Limb (tissue), 2 donors: ENCODE measurements around the gene SH3BP2.

Source experiments
- DNase-seq, 2 donors: peaks; one replicate each; pipeline ENCODE4 v3.0.0-alpha.2; 2016; ENCODE audit errors: extremely low spot score in 2 of 2

Gene SH3BP2

DNA sequence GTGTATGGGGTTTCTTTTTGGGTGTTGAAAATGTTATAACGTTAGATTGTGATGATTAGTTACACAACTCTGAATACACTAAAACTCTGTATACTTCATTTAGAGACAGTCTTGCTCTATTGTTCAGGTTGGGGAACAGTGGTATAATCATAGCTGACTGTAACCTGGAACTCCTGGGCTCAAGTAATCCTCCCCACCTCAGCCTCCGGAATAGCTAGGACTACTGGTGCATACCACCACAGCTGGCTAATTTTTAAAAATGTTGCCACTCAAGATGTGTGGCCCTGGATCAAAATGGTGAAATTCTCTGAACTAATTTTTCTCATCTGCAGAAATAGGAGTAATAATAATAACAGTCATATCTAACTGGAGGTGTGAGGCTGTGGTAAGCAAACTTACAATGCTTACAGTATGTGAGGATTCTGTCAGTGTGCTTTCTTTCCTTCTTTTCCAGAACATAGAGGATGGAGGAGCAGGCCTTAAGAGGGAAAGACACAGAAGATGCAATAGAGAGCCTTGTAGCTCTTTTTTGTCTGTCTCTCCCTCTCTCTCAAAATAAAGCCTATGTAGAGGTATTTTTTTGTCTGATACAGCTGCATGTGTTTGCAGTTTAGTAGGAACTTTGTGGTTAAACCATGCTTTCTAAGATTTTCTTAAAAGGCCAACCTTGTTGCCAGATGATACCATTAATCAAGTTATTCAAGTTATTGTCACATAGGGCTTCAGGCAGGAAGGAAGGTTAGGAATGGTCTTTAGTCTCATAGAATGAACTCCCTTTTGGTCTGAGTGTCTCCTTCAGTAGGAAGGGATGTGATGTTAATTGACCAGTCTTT is 58.3 kb downstream of the SH3BP2 start:
- DNase-seq, result no peak

DNA sequence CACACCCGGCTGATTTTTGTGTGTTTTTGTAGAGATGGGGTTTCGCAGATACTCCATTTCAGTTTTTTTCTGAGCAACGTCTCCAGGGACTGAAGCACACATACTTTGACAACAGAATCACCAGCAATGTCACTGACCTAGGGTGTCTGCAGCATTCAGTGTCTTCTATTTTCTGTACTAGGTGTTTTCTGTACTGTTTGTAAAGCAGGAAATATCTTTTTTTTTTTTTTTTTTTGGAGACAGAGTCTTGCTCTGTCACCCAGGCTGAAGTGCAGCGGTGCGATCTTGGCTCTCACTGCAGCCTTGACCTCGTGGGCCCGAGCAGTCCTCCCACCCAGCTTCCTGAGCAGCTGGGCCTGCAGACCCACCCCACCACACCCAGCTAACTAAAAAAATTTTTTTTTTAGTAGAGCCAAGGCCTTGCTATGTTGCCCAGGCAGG is 59.6 kb downstream of the SH3BP2 start:
- DNase-seq, result no peak

DNA sequence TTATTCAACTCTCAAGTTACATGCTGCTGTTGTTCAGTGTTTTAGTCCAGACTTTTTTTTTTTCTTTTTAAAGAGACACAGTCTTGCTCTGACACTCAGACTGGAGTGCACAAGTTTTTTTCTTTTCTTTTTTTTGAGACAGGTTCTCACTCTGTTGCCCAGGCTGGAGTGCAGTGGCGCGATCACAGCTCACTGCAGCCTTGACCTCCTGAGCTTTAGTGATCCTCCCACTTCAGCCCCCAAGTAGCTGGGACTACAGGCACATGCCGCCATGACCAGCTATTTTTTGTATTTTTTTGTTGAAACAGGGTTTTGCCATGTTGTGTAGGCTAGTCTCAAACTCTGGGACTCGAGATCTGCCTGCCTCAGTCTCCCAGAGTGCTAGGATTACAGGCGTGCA is 62.7 kb downstream of the SH3BP2 start:
- no peak for DNase-seq

DNA sequence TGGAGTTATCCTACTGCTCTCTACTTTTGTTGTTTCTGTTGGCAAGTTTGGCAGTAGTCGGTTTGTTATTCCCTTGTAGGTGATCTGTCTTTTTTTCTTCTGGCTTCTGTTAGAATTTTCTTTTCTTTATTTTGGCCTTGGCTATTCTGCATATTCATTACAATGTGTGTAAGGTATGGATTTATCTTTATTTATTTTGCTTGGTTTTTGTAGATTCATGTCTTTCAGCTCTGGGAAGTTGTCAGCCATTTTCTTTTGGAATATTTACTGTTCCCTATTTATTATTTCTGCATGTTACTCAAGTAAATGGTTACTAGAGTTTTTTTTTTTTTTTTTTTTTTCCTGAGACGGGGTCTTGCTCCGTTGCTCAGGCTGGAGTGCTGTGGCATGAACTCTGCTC is 63.4 kb downstream of the SH3BP2 start:
- no peak for DNase-seq

DNA sequence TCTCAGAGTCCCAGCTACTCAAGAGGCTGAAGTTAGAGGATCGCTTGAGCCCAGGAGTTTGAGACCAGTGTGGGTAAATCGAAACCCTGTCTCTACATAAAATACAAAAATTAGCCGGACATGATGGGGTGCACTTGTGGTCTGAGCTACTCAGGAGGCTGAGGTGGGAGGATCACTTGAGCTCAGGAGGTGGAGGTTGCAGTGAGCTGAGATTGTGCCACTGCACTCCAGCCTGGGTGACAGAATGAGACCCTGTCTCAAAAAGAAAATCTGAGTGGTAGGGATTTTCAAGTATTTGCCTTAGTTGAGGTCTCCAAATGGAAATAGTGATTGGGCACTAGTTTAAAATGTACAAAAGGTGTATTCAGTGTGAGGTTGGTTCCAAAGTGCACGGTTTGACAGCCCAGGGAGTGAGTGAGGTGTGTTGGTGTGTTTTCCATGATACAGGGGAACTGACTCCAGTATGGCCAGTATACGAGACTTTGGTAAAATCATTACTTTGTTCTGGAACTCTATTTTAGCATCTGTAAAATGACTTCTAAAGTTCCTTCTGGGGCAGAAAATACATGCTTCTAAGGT is 64.6 kb downstream of the SH3BP2 start:
- DNase-seq, result no peak

DNA sequence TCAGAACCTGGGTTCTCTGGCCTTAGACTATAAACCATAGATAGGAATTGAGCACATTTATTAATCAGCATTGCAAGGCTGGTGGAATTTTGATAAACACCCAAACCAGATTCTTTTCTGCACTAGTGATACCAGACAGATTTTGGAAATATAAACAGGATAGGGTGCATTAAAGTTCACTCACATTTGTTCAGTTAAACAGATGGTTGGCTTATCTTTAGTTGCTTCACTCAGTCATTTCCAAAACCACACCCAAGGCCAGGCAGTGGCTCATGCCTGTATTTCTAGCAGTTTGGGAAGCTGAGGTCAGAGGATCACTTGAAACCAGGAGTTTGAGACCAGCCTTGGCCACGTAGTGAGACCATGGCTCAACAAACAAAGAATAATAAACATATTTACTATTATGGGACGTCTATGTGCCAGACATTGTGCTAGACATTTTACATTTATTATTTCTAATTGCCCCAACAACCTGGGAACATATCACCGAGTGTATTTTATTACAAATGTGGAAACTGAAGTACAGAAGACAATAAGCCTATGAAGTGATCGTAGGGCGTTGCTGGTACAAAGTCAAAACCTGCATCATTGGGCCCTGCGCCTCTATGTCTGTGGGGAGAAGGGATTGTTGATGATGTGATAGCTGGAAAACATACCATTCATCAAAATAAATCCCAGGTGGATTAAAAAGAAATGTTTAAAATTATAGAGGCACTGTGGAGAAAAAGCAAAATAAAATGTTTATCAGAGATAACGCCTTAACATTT is 65.7 kb downstream of the SH3BP2 start:
- no peak for DNase-seq

DNA sequence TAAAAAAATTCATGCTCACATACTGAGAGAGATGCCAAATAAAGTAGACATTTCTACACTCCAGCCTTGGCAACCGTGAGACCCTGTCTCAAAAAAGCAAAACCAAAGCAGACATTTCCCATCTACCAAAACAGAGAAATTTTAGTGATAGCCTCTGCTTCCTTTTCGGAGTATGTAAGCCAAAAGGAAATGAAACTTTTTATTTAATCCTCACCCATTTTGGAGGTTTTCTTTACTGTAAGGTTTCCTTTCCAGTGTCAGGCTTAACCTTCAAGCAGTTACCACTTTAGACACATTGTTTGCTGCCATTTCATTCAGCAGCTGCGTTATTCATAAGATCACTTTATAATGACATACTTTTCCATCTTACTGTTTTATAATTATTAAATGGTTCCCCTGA is 66.6 kb downstream of the SH3BP2 start:
- DNase-seq, result no peak

DNA sequence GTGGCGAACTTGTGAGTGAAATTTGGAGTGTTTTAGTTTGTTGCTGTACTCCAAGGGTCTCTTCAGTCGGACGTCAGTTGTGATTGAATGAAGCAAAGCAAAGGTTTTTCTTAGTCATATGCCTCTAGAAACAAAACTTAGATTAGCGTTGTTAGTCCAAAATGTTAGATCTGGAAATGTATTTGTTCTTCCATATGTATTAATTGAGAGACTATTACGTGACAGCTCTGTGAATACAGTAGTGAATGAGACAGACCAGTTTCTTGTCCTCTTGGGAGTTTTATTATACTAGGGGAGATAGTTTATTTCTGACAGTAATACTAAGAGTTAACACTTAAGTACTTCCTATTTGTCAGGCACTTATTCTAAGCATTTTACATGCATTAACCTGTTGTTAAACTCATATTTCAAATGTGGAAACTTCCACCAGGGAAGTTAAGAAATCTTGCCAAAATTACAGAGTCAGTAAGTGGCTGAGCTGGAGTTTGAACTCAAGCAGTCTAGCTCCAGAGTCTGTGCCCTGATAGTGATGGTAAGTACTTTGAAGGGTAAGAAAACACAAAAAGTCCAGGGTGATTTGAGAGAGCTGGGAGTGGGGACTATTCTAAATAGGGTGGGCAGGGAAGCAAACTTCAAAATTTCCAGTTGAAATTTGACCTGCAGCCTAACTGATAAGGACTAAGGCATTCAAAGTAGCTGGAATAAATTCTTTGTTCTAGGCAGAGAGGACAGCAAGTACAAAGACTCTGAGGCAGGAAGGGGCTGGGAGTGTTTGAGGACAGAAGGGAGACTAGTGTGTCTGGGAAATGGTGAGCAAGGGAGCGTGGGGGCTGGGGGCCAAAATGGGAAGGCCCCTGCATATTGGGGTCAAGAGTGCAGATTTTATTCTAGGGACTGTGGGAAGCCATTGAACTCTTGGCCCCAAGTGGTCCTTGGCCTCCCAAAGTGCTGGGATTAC is 67.8 kb downstream of the SH3BP2 start:
- no peak for DNase-seq

DNA sequence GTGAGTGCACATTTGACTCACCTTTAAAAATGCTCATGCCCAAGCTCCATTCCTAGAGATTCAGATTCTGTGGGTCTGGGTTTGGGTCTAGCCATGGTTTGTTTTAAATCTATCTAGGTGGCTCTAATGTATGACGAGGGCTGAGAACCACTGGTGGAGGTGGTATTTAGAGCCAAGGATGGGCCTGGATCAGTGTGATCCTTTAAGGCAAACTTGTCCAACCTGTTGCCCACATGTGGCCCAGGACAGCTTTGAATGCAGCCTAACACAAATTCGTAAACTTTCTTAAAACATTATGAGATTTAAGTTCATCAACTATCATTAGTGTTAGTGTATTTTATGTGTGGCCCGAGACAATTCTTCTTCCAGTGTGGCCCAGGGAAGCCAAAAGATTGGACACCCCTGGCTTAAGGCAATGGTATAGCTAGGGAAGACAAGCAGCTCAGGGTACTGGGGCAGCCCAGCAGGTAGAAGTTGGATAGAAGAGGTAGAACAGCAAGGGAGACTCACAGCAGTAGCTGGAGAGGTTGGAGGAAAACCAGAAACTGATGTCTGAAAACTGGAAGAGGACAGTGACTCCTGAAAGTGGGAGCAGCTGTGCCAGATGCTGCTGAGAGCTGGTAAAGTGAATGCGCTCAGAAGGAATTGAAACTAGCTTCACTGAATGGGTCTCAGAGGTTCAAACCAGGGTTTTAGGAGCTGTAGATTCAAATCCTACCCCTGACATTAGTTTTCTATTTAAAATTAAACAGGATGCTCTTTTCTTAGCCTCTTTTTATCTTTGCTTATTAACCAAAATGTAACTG is 68.9 kb downstream of the SH3BP2 start:
- no peak for DNase-seq

DNA sequence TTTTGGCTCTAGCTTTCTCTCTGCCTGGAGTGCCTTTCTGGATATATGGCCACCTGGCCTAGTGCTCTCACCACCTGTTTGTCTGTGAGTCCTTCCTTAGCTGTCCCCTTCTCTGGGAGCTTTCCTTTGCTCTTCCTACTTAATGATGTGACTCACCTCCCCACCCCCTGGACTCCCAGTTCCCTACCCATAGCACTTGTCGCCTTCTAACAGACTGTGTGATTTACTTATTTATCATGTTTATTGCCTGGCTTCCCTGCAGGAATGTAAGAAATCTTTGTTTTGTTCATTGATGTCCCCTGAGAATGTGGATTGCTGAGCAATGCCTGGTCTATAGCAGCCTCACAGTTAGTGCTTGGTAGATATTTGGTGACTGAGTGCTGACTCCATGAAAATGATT is 69.6 kb downstream of the SH3BP2 start:
- no peak for DNase-seq

DNA sequence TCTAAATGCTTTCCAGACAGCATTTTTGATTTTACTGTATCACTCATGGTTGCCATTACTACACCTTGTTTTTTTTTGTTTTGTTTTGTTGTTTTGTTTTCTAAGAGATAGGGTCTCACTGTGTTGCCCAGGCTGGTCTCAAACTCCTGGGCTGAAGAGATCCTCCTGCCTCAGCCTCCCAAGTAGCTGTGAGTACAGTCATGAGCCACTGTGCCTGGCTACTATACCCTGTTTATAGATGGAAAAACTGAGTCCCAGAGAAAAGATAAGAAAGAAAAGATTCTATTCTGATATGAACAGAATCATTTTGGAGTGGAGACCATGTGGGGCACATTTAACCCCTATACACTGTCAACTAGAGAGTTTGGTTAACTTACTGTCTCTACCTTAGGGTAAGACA is 70.8 kb downstream of the SH3BP2 start:
- DNase-seq, result no peak

DNA sequence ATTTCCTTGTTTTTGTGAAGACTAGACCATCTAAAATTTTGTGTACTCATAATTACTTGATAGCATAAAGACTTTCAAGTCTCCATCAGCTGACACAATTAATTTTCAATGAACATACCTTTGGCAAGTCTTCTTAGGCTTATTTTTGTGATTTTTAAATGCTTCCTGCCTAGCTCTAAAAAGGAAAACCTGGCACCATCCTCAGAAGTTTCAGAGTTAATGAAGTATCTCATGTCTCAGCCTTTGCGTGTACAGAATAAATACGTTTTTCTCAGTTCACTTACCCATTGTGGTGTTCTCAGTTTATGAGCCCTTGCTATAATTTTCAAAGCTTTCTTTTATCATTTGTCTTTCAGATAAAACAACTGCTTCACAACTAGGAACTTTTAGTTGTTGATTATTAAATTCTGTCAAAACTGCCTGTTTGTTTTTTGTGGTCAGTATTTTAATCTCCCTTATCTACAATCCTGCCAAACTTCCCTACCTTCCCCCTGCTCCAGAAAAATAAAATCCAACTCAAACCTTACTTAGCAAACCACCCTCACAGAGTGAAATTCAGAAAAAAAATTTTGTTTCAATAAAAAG is 72.4 kb downstream of the SH3BP2 start:
- DNase-seq, result no peak

DNA sequence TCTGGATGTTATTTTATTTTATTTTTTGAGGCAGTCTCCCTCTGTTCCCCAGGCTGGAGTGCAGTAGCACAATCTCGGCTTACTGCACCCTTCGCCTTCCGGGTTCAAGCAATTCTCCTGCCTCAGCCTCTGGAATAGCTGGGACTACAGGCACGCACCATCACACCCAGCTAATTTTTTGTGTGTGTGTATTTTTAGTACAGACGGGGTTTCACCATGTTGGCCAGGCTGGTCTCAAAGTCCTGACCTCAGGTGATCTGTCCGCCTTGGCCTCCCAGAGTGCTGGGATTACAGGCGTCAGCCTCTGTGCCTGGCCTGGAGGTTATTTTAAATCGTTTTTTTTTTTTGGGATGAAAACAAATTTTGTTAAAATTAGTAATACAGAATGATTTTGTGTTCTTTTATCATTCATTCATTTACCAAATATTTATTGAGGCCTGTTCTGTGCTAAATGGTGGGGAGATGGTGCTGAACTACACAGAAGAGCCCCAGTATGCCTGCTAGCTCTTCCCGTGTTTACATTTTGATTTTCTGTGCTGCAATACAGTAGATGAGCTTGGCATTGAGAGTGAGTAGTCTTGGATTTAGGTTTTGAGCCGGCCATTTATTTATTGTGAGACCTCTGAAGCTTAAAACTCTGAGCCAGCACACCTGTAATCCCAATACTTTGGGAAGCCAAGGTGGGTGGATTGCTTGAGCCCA is 73.4 kb downstream of the SH3BP2 start:
- DNase-seq, result no peak

DNA sequence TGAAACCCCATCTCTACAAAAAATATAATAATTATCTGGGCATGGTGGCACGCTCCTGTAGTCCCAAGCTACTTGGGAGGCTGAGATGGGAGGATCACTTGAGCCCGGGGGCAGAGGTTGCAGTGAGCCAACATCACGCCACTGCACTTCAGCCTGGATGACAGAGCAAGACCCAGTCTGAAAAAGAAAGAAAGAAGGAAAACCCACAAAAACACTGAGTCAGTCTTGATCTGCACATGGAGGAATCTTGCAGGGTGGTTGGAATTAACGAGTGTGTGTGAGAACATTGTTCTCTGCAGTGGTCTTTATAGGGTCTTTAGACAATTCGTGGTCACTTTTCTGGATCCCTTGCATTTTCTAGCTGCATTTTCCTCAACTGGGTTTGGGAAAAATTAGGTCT is 74.0 kb downstream of the SH3BP2 start:
- no peak for DNase-seq

DNA sequence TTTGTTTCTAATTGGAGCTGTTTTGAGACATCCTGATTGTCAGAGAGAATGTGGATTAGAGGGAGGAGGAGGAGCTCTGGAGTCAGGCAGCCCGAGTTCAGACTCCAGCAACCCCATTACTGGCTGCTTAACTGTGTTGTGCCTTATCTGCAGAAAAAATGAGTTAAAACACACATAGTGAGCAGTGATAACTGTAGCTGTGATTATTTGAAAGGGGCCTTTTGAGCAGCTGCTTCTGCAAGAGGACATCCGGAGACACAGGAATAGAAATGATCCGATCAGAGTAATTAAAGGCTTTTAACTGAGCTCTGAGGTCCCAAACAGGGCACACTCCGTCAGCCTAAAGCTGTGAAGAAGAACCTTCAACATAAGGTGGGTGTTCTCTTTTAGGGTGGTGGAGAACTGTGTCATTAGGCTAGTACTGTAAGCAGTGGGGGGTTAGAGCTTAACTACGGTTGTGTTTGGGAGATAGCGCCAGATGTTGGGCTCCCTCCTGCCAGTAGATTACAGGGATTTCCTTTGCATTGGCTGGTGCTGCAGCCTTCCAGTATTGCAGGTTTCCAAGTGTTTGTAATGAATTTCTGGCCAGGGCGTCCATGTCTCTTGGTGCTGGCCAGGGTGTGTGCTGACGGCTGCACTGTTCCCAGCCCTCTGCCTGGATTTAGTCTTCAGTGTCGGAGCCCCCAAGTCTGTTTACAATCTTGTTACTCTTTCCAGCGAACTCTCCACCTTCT is 75.0 kb downstream of the SH3BP2 start:
- no peak for DNase-seq

DNA sequence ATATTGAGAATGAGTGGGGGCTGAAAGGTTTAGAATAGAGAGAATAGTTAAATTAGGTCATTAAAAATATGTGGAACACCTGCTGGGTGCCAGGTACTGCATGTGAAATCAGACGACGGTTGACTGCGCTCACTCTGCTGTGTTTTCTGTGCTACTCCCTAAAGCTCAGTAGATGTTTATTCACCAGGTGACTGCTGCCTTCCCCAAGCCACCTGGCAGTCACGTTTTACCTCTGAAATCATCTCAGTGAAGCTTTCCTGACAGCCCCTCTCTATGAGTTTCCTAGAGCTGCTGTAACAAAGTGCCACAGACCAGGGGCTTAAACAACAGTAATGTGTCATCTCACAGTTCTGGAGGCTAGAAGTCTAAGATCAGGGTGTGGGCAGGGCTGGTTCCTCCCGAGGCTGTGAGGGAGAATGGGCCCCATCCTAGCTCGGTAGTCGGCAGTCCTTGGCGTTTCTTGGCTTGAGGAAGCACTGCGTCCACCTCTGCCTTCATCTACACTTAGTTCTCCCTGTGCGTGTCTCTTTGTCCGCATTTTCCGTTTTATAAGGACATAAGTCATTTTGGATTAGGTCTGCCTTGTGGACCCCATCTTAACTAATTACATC is 76.1 kb downstream of the SH3BP2 start:
- DNase-seq, result no peak

DNA sequence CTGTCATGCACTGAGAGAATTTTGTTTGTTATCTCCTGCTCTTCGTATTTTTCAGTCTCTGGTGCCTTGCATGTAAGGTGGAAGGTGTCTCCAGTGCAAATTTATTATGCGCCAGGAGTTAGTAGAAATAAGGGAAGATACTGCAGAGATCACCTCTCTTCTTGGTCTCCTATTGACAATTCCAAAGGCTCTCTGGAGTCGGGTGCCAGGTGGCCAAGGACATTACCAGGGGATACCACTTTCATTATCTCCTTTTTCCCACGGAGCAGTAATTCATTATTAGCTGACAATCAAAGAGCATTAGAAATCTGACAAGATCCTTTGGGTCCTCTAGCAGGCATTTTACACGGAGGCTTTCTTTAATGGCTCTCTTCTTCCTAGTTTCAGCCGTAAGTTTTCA is 76.8 kb downstream of the SH3BP2 start:
- DNase-seq, result no peak

DNA sequence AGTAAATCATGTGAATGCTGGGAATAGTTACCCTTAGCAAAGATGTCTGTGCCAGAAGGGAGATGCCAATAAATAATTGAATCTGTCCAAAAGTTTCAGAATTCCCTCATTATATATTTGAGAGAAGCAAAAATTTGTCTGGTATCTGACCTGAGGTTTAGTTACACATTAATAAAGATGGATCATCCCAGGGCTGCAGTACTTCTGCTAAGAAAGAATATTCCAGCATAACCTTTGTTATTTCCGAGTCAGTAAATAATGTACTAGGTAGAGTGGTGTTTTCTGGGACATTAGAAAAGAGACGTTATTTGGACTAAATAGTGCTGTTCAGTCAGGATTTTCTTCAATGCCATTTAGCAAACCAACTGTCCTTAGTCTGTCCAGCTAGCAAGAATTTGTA is 77.2 kb downstream of the SH3BP2 start:
- DNase-seq, result no peak
